ENCODE results near the gene RASGRP1.

The RASGRP1 gene

DNA sequence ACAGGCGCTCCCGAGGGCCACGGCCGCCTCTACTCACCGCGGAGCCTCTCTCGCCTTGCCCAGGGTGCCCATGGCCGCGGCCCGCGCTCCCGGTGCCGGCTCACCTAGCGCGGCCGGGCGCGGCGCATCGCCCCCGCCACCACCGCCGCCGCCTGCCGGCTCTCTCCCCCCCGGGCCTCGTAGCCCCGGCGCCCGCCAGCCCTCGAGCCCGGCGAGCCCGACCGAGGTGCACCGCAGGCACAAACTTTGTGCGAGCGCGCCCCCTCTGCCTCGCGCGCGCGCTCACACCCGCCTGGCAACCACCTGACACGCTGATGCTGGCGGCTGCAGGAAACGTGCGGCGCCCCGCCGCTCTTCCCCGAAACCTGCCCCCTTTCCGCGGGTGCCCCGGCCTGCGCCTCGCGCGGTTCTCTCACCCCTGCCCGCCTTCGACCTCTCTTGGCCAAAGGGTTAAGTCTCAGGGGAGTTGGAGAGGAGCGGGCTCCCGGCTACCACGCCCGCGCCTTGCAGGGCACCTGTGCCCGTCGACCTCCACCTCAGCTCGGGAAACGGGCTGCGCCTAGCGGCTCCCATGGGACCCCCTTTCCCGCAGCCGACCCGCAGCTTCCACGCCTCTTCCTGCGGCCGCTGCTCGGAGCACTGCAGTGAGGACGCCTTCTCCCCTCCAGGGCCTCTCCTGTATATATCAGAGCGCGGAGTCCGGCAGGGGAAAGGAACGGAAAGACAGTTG is at the start of gene RASGRP1:
TSS of gene RASGRP1 (minus strand) at position 258 of the 730 bp plus-strand sequence. CDS start at position 72, 186 bp downstream.
- TF ChIP-seq, protein P1, sequence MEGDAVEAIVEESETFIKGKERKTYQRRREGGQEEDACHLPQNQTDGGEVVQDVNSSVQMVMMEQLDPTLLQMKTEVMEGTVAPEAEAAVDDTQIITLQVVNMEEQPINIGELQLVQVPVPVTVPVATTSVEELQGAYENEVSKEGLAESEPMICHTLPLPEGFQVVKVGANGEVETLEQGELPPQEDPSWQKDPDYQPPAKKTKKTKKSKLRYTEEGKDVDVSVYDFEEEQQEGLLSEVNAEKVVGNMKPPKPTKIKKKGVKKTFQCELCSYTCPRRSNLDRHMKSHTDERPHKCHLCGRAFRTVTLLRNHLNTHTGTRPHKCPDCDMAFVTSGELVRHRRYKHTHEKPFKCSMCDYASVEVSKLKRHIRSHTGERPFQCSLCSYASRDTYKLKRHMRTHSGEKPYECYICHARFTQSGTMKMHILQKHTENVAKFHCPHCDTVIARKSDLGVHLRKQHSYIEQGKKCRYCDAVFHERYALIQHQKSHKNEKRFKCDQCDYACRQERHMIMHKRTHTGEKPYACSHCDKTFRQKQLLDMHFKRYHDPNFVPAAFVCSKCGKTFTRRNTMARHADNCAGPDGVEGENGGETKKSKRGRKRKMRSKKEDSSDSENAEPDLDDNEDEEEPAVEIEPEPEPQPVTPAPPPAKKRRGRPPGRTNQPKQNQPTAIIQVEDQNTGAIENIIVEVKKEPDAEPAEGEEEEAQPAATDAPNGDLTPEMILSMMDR (IDR thresholded peaks at IDR 0.05; ENCODE audit: low read length) = peak; percentile 14
- TF ChIP-seq EZH2 (IDR thresholded peaks at IDR 0.05; ENCODE audit: borderline replicate concordance, low read length) = no peak
- no peaks in the 10 kb centered on the region for H3K9me3 ChIP-seq (ENCODE audit: low read length)
- H4K20me1 ChIP-seq (ENCODE audit: insufficient read depth, low read length) = no peaks in the 10 kb centered on the region
- peak within 1 kb of the TSS; percentile 81 for H3K4me3 ChIP-seq (ENCODE audit: low read depth, low read length, poor library complexity, severe bottlenecking)
- H2AFZ ChIP-seq (ENCODE audit: low read length) = no peak within 1 kb of the TSS
- peak within 1 kb of the TSS; percentile 83 for H3K9ac ChIP-seq (ENCODE audit: low read length)
- peak within 1 kb of the TSS; percentile 97 for H3K4me2 ChIP-seq (ENCODE audit: low read length)
- no peak within 1 kb of the TSS for H3K27ac ChIP-seq (ENCODE audit: low read depth, low read length, poor library complexity, severe bottlenecking)
- H3K36me3 ChIP-seq (ENCODE audit: insufficient read depth, low read length) = peaks cover 1% of the 10 kb centered on the region; the same call in 1 of the 2 replicates
- H3K9me2 ChIP-seq (ENCODE audit: low read depth, low read length) = no peaks in the 10 kb centered on the region
- H3K27me3 ChIP-seq (ENCODE audit: insufficient read depth, low read length) = no peaks in the 10 kb centered on the region
- H3K4me1 ChIP-seq (ENCODE audit: insufficient read depth, low read length, severe bottlenecking) = peaks cover 28% of the 10 kb centered on the region
- no peaks in the 10 kb centered on the region; the same call in 1 of the 2 replicates for H3K79me2 ChIP-seq (ENCODE audit: insufficient read depth, low read length)
- peaks cover 3% of the 10 kb centered on the region; the same call in 1 of the 2 replicates for H3F3A ChIP-seq (ENCODE audit: insufficient read depth, low read length)

DNA sequence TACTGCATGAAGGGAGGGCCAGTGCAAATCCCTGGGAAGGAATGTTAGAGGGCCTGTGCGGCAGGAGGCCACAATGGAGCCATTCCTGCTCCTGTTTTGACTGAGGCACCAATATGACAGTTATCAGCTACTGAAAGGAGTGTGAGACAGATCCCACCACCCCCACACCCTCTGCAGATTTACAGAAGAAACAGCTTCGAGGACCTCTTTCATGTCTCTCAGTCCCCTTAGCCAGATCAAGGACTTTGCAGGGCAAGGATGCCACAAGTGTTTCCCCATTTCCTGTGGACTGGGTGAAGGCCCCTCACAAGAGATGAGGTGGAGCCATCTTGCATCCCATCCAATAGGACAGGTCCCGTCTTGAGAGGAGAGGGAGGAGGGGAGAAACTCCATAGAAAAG is 48.5 kb upstream of the RASGRP1 start:
- Histone ChIP-seq H3K4me2 (ENCODE audit: low read length) (no peak overlapping the region), H3K9ac (ENCODE audit: low read length) (no peak overlapping the region), H3K79me2 (ENCODE audit: insufficient read depth, low read length) (no peaks in the 10 kb centered on the region)

DNA sequence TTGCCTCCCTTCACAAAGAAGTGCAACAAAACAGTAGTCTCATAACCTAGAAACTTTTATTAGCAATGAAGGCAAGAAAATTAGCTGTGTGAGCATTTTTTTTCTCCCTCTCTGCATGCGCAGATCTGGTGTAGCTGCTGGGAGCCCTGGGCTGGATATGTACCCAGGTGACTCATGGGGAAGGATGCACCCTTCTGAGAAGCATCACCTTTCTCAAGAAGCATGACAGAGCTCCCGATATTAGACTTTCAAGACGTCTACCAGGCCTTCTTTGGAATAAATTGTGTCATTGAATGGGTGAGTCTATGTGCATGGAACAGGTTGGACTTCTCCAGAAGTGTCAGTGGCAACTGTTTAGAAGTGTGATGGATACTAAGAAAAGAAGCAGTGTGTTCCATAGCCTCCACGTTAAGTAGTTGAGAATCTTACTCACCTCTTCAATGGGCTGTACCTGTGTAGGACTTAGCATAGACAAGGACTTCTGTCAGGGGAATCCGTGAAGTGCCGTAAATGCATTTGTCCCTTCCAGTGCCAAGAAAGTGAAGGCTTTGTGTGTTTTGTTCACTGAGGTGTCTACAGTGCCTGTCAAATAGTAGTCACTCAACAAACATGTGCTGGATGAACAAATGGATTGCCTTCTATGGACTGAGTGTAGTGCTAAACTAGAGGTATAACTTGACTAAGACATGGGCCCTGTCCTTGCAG is 47.7 kb upstream of the RASGRP1 start:
- no peak overlapping the region for H3K4me3 ChIP-seq (ENCODE audit: low read depth, low read length, poor library complexity, severe bottlenecking)
- no peak overlapping the region for H2AFZ ChIP-seq (ENCODE audit: low read length)
- peaks cover 9% of the 10 kb centered on the region for H3K4me1 ChIP-seq (ENCODE audit: insufficient read depth, low read length, severe bottlenecking)
- H4K20me1 ChIP-seq (ENCODE audit: insufficient read depth, low read length) = no peaks in the 10 kb centered on the region
- no peaks in the 10 kb centered on the region for H3F3A ChIP-seq (ENCODE audit: insufficient read depth, low read length)
- H3K36me3 ChIP-seq (ENCODE audit: insufficient read depth, low read length) = no peaks in the 10 kb centered on the region
- no peak overlapping the region for H3K27ac ChIP-seq (ENCODE audit: low read depth, low read length, poor library complexity, severe bottlenecking)
- H3K27me3 ChIP-seq (ENCODE audit: insufficient read depth, low read length) = no peaks in the 10 kb centered on the region
- H3K9ac ChIP-seq (ENCODE audit: low read length) = no peak overlapping the region
- no peaks in the 10 kb centered on the region for H3K79me2 ChIP-seq (ENCODE audit: insufficient read depth, low read length)
- H3K9me2 ChIP-seq (ENCODE audit: low read depth, low read length) = no peaks in the 10 kb centered on the region
- H3K4me2 ChIP-seq (ENCODE audit: low read length) = no peak overlapping the region
- TF ChIP-seq EZH2 (IDR thresholded peaks at IDR 0.05; ENCODE audit: borderline replicate concordance, low read length) = no peak
- TF ChIP-seq, protein P1 (IDR thresholded peaks at IDR 0.05; ENCODE audit: low read length) = no peak
- H3K9me3 ChIP-seq (ENCODE audit: low read length) = no peaks in the 10 kb centered on the region

More for the DNA sequence above, 48.5 kb upstream of the RASGRP1 start:
- Histone ChIP-seq H3K27me3 (ENCODE audit: insufficient read depth, low read length) (no peaks in the 10 kb centered on the region), H3K9me3 (ENCODE audit: low read length) (no peaks in the 10 kb centered on the region), H3K4me3 (ENCODE audit: low read depth, low read length, poor library complexity, severe bottlenecking) (no peak overlapping the region), H3K36me3 (ENCODE audit: insufficient read depth, low read length) (no peaks in the 10 kb centered on the region), H3F3A (ENCODE audit: insufficient read depth, low read length) (no peaks in the 10 kb centered on the region), H3K4me1 (ENCODE audit: insufficient read depth, low read length, severe bottlenecking) (peaks cover 9% of the 10 kb centered on the region), H3K9me2 (ENCODE audit: low read depth, low read length) (no peaks in the 10 kb centered on the region), H4K20me1 (ENCODE audit: insufficient read depth, low read length) (no peaks in the 10 kb centered on the region), H2AFZ (ENCODE audit: low read length) (no peak overlapping the region), H3K27ac (ENCODE audit: low read depth, low read length, poor library complexity, severe bottlenecking) (no peak overlapping the region)
- no peak for TF ChIP-seq EZH2 (IDR thresholded peaks at IDR 0.05; ENCODE audit: borderline replicate concordance, low read length)
- TF ChIP-seq, protein P1 (IDR thresholded peaks at IDR 0.05; ENCODE audit: low read length) = no peak
